GM12878 (cell line): Measurements from ENCODE around the gene ZNF17. TPM values are rescaled to one million over a fixed set of nuclear protein-coding genes. Genes with fewer than 3 reads are reported as not detected.
A peak's percentile ranks its signal among the peaks of the same experiment; 100 is the strongest.

Experiments used
- BHLHE40 ChIP-seq, 2 experiments: fragments of 450-650 bp in 1 of 2; IDR thresholded peaks; 2 replicates each; pipeline ENCODE4 v1.6.1; 2011 to 2017; ENCODE audit warnings: low read depth in 2 of 2, borderline replicate concordance in 1 of 2, improper control_type of control experiment in 1 of 2, low read length in 1 of 2, mild to moderate bottlenecking in 1 of 2
- BRCA1 ChIP-seq: IDR thresholded peaks from 2 replicates; pipeline ENCODE4 v1.6.1; 2011; ENCODE audit warnings: low read depth, low read length, improper control_type of control experiment
- FOXK2 ChIP-seq: fragments of 450-650 bp; IDR thresholded peaks from 2 replicates; pipeline ENCODE4 v1.6.1; 2017; ENCODE audit warnings: mild to moderate bottlenecking, moderate library complexity
- KLF5 ChIP-seq: fragments of 450-650 bp; IDR thresholded peaks from 2 replicates; pipeline ENCODE4 v1.6.1; 2014; ENCODE audit warnings: mild to moderate bottlenecking; ENCODE audit not compliant: partially characterized antibody
- MXI1 ChIP-seq: fragments of 150-350 bp; IDR thresholded peaks from 2 replicates; pipeline ENCODE4 v1.6.1; 2011; ENCODE audit warnings: low read depth, mild to moderate bottlenecking, inconsistent platforms, low read length, improper control_type of control experiment
- MYB ChIP-seq: fragments of 150-350 bp; IDR thresholded peaks from 2 replicates; pipeline ENCODE4 v1.6.1; 2014; ENCODE audit warnings: mild to moderate bottlenecking, low read depth, low read length, borderline replicate concordance
- PML ChIP-seq: IDR thresholded peaks from 2 replicates; pipeline ENCODE4 v1.6.1; 2012; ENCODE audit warnings: low read length, inconsistent platforms
- POLR2A ChIP-seq: IDR thresholded peaks from 2 replicates; pipeline ENCODE4 v1.6.1; 2011; ENCODE audit warnings: low read depth, mild to moderate bottlenecking, low read length
- STAT1 ChIP-seq: fragments of 450-650 bp; conservative IDR thresholded peaks from 2 replicates; pipeline ENCODE4 v1.6.1; 2014; ENCODE audit warnings: antibody characterized with exemption, mild to moderate bottlenecking
- TAF1 ChIP-seq: IDR thresholded peaks from 2 replicates; pipeline ENCODE4 v1.6.1; 2011; ENCODE audit warnings: mild to moderate bottlenecking, low read depth, low read length, borderline replicate concordance
- TARDBP ChIP-seq: IDR thresholded peaks from 2 replicates; pipeline ENCODE4 v1.6.1; 2016; ENCODE audit warnings: borderline replicate concordance
- YBX1 ChIP-seq: fragments of 450-650 bp; IDR thresholded peaks from 2 replicates; pipeline ENCODE4 v1.6.1; 2016; ENCODE audit warnings: antibody characterized with exemption
- ZNF384 ChIP-seq: IDR thresholded peaks from 2 replicates; pipeline ENCODE4 v1.6.1; 2012; ENCODE audit warnings: low read depth, mild to moderate bottlenecking, low read length, improper control_type of control experiment, borderline replicate concordance
- polyA plus RNA-seq, 11 experiments: library from polyadenylated mRNA; depleted of rRNA in 4 of 11; unstranded in 6 of 11; stranded (reverse) in 5 of 11; fragments of >200 nt; fragmentation: Nextera tagmentation in 4 of 11; fragmentation: Illumina TruSeq in 1 of 11; extraction: Ambion mirVana in 4 of 11; extraction: Trizol in 1 of 11; gene quantifications; 1 replicate in 1 of 11; 2 replicates in 10 of 11; pipeline versions ENCODE4 v1.2.1 to v1.2.3, GENCODE V29; 2011 to 2016; ENCODE audit warnings: inconsistent platforms in 2 of 11, missing spikeins in 2 of 11, low read depth in 1 of 11
- total RNA-seq, 4 experiments: library from RNA; depleted of rRNA in 3 of 4; stranded (reverse); fragments of >200 nt in 3 of 4; fragmentation: Illumina TruSeq in 1 of 4; extraction: Trizol in 1 of 4; gene quantifications; 2 replicates each; pipeline versions ENCODE4 v1.2.1 to v1.2.3, GENCODE V29; 2013 to 2021
- TF ChIP-seq, protein P1 (sequence below): fragments of 450-650 bp; IDR thresholded peaks from 2 replicates; pipeline ENCODE4 v1.6.1; 2014; ENCODE audit warnings: mild to moderate bottlenecking
- TF ChIP-seq, protein P2 (sequence below): IDR thresholded peaks from 2 replicates; pipeline ENCODE4 v1.6.1; 2012; ENCODE audit warnings: improper control_type of control experiment, low read depth, low read length; ENCODE audit not compliant: insufficient replicate concordance
- TF ChIP-seq, protein P3 (sequence below): fragments of 450-650 bp; IDR thresholded peaks from 2 replicates; pipeline ENCODE4 v1.6.1; 2018; ENCODE audit warnings: borderline replicate concordance, mild to moderate bottlenecking; ENCODE audit not compliant: partially characterized antibody
- TF ChIP-seq, protein P4 (sequence below): fragments of 450-650 bp; conservative IDR thresholded peaks from 2 replicates; pipeline ENCODE4 v1.6.1; 2017; ENCODE audit warnings: mild to moderate bottlenecking, moderate library complexity

Gene ZNF17
- total and polyA plus RNA-seq, 10 of the 15 experiments (the other 5 are each of a cell fraction or from before 2014, with no cell fraction given): 4.4 to 11.3 (median 7.8) TPM

DNA sequence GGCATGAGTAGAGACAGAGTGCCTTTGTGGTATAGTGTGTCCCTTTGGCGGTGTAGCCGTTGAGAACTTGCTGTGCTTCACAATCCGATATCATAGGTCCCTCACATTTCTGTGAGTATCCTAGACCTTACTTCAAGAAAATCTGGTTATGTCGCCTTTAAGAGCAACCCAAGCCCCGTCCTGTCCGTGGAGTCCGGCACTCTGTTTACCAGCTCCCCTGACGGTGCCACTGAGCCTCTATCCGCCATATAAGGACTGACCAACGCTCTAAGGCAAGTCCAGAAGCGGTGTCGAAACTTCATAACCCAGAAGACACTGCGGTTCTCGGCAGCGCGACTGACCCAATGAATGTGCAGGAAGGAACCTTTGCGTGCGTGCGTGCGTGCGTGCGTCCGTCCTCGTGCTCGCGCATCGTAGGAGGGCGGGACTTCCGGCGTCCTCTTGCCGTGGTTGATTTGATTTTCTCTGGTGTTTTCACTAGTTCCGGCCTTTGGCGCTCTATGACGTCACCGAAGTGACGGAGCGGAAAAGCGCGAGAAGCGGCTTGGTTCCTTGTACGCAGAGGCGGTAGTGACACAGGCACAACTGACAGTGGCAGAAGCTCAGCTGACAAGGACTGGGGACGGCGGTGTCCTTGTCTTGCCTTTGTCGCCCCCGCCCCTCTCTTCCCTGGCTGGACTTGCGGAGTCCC lies 47.8 kb upstream of the ZNF17 start, which contains the start of the genes TRAPPC2B and ZNF547 (continued):
- TF ChIP-seq, protein P1, sequence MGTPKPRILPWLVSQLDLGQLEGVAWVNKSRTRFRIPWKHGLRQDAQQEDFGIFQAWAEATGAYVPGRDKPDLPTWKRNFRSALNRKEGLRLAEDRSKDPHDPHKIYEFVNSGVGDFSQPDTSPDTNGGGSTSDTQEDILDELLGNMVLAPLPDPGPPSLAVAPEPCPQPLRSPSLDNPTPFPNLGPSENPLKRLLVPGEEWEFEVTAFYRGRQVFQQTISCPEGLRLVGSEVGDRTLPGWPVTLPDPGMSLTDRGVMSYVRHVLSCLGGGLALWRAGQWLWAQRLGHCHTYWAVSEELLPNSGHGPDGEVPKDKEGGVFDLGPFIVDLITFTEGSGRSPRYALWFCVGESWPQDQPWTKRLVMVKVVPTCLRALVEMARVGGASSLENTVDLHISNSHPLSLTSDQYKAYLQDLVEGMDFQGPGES: no peak
- peak; percentile 62 for TF ChIP-seq FOXK2
- peak; percentile 59 to 83 for TF ChIP-seq BHLHE40 (IDR thresholded peaks at IDR 0.05; ENCODE audit: borderline replicate concordance in 1 of 2, low read depth in 2 of 2, low read length in 1 of 2)
- peak; percentile 56; the same call in 1 of the 2 replicates for TF ChIP-seq TAF1
- TF ChIP-seq ZNF384: no peak
- TF ChIP-seq YBX1: no peak
- TF ChIP-seq PML: peak; percentile 74; the same call in 1 of the 2 replicates
- TF ChIP-seq, protein P2, sequence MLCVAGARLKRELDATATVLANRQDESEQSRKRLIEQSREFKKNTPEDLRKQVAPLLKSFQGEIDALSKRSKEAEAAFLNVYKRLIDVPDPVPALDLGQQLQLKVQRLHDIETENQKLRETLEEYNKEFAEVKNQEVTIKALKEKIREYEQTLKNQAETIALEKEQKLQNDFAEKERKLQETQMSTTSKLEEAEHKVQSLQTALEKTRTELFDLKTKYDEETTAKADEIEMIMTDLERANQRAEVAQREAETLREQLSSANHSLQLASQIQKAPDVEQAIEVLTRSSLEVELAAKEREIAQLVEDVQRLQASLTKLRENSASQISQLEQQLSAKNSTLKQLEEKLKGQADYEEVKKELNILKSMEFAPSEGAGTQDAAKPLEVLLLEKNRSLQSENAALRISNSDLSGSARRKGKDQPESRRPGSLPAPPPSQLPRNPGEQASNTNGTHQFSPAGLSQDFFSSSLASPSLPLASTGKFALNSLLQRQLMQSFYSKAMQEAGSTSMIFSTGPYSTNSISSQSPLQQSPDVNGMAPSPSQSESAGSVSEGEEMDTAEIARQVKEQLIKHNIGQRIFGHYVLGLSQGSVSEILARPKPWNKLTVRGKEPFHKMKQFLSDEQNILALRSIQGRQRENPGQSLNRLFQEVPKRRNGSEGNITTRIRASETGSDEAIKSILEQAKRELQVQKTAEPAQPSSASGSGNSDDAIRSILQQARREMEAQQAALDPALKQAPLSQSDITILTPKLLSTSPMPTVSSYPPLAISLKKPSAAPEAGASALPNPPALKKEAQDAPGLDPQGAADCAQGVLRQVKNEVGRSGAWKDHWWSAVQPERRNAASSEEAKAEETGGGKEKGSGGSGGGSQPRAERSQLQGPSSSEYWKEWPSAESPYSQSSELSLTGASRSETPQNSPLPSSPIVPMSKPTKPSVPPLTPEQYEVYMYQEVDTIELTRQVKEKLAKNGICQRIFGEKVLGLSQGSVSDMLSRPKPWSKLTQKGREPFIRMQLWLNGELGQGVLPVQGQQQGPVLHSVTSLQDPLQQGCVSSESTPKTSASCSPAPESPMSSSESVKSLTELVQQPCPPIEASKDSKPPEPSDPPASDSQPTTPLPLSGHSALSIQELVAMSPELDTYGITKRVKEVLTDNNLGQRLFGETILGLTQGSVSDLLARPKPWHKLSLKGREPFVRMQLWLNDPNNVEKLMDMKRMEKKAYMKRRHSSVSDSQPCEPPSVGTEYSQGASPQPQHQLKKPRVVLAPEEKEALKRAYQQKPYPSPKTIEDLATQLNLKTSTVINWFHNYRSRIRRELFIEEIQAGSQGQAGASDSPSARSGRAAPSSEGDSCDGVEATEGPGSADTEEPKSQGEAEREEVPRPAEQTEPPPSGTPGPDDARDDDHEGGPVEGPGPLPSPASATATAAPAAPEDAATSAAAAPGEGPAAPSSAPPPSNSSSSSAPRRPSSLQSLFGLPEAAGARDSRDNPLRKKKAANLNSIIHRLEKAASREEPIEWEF: no peak
- peak; percentile 58 for TF ChIP-seq BRCA1
- no peak for TF ChIP-seq MYB
- 0 out of 2 replicates have a peak, but pooled peaks have one; percentile 41 for TF ChIP-seq MXI1
- 0 out of 2 replicates have a peak, but pooled peaks have one; percentile 68 for TF ChIP-seq STAT1
- peak; percentile 95 for TF ChIP-seq POLR2A
- TF ChIP-seq, protein P3, sequence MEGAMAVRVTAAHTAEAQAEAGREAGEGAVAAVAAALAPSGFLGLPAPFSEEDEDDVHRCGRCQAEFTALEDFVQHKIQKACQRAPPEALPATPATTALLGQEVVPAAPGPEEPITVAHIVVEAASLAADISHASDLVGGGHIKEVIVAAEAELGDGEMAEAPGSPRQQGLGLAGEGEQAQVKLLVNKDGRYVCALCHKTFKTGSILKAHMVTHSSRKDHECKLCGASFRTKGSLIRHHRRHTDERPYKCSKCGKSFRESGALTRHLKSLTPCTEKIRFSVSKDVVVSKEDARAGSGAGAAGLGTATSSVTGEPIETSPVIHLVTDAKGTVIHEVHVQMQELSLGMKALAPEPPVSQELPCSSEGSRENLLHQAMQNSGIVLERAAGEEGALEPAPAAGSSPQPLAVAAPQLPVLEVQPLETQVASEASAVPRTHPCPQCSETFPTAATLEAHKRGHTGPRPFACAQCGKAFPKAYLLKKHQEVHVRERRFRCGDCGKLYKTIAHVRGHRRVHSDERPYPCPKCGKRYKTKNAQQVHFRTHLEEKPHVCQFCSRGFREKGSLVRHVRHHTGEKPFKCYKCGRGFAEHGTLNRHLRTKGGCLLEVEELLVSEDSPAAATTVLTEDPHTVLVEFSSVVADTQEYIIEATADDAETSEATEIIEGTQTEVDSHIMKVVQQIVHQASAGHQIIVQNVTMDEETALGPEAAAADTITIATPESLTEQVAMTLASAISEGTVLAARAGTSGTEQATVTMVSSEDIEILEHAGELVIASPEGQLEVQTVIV: no peak
- 0 out of 2 replicates have a peak, but pooled peaks have one; percentile 9 for TF ChIP-seq TARDBP
- TF ChIP-seq KLF5: no peak
- TF ChIP-seq, protein P4, sequence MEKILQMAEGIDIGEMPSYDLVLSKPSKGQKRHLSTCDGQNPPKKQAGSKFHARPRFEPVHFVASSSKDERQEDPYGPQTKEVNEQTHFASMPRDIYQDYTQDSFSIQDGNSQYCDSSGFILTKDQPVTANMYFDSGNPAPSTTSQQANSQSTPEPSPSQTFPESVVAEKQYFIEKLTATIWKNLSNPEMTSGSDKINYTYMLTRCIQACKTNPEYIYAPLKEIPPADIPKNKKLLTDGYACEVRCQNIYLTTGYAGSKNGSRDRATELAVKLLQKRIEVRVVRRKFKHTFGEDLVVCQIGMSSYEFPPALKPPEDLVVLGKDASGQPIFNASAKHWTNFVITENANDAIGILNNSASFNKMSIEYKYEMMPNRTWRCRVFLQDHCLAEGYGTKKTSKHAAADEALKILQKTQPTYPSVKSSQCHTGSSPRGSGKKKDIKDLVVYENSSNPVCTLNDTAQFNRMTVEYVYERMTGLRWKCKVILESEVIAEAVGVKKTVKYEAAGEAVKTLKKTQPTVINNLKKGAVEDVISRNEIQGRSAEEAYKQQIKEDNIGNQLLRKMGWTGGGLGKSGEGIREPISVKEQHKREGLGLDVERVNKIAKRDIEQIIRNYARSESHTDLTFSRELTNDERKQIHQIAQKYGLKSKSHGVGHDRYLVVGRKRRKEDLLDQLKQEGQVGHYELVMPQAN: no peak
